Esophagus muscularis mucosa (tissue), 4 donors: Measurements from ENCODE around the gene FZD10. TPM values are rescaled to one million over a fixed set of nuclear protein-coding genes. Genes with fewer than 3 reads are reported as not detected.

Source experiments
- DNase-seq: peaks from one replicate; pipeline ENCODE4 v3.0.0-alpha.2; 2017; ENCODE audit errors: extremely low spot score
- H3K27ac ChIP-seq, 4 donors: fragments of 200-600 bp; sonication (generic); replicated peaks in 1 of 4; 1 replicate in 3 of 4; 2 replicates in 1 of 4; pipeline ENCODE4 v1.5.1; 2016 to 2019; ENCODE audit warnings: mild to moderate bottlenecking in 1 of 4
- H3K27me3 ChIP-seq, 4 donors: fragments of 200-600 bp; sonication (generic); one replicate each; pipeline versions ENCODE4 v1.5.1 to v1.6.0; 2016 to 2019
- H3K36me3 ChIP-seq, 4 donors: fragments of 200-600 bp; sonication (generic); one replicate each; pipeline ENCODE4 v1.5.1; 2016 to 2019
- H3K4me1 ChIP-seq, 4 donors: fragments of 200-600 bp; sonication (generic); one replicate each; pipeline ENCODE4 v1.5.1; 2016 to 2019
- H3K4me3 ChIP-seq, 4 donors: fragments of 200-600 bp; sonication (generic); 1 replicate in 2 of 4; 2 replicates in 2 of 4; pipeline ENCODE4 v1.5.1; 2016 to 2019; ENCODE audit warnings: mild to moderate bottlenecking in 4 of 4, moderate library complexity in 1 of 4
- H3K9me3 ChIP-seq, 4 donors: fragments of 200-600 bp; sonication (generic); 1 replicate in 3 of 4; 2 replicates in 1 of 4; pipeline ENCODE4 v1.5.1; 2016 to 2019
- CTCF ChIP-seq, 3 experiments: fragments of 200-600 bp in 2 of 3; fragments of 450-650 bp in 1 of 3; sonication (generic) in 2 of 3; IDR thresholded peaks; one replicate each; pipeline ENCODE4 v1.5.1; 2017 to 2019; ENCODE audit warnings: antibody characterized with exemption in 3 of 3, mild to moderate bottlenecking in 2 of 3, moderate library complexity in 1 of 3
- EP300 ChIP-seq: sonication (generic); formaldehyde crosslinking; IDR thresholded peaks from one replicate; pipeline ENCODE4 v1.6.1; 2017; ENCODE audit warnings: antibody characterized with exemption
- POLR2A ChIP-seq: fragments of 450-650 bp; IDR thresholded peaks from one replicate; pipeline ENCODE4 v1.6.1; 2017; ENCODE audit warnings: antibody characterized with exemption, moderate library complexity, mild to moderate bottlenecking, low read depth
- POLR2AphosphoS5 ChIP-seq, 2 donors: sonication (generic); formaldehyde crosslinking; IDR thresholded peaks; one replicate each; pipeline ENCODE4 v1.6.1; 2017; ENCODE audit warnings: antibody characterized with exemption in 2 of 2
- WGBS: methylation state at CpG from one replicate; pipeline ENCODE4 v1.1.5; 2018; 5-methylcytosine and 5-hydroxymethylcytosine counted together
- intact Hi-C: fragments of 100-400 bp; cut with DNase I; formaldehyde crosslinking; loops from one replicate; pipeline ENCODE4 v1.15.1; 2023
- total RNA-seq, 4 donors: library from RNA; depleted of rRNA; stranded (reverse); fragments of >200 nt; gene quantifications; one replicate each; pipeline versions ENCODE4 v1.1.0 to v1.2.1, GENCODE V29; 2016

FZD10 gene
- total RNA-seq, 4 donors from 2014 or later: 0.42 to 1.5 (median 1.0) TPM

- Histone ChIP-seq H3K4me3 (no peak overlapping the region), H3K4me1 (no peaks in the 10 kb centered on the region), H3K27me3 (peaks cover 0 to 34% (median 0%) of the 10 kb centered on the region in 4 donors), H3K9me3 (peaks cover 0 to 21% (median 12%) of the 10 kb centered on the region in 4 donors), H3K36me3 (no peaks in the 10 kb centered on the region), H3K27ac (no peak overlapping the region)
- TF ChIP-seq POLR2AphosphoS5 (IDR thresholded peaks at IDR 0.05) (no peak), EP300 (no peak), POLR2A (no peak), CTCF (IDR thresholded peaks at IDR 0.05) (no peak)
- 60% methylated on average over 9 of the region's 11 CpGs for WGBS
- no peak for DNase-seq
- intact Hi-C loops: no loop called here
Observed at GRCh38 chr12:130203151-130203550, 40.9 kb downstream of the FZD10 start.

GRCh38 chr12:130204541-130204953 lies 42.3 kb downstream of the FZD10 start:
- intact Hi-C loops: no loop called here
- no peak for DNase-seq
- Histone ChIP-seq H3K9me3 (peaks cover 0 to 27% (median 16%) of the 10 kb centered on the region in 4 donors), H3K27ac (no peak overlapping the region), H3K36me3 (no peaks in the 10 kb centered on the region), H3K4me1 (no peaks in the 10 kb centered on the region), H3K4me3 (no peak overlapping the region), H3K27me3 (peaks cover 0 to 22% (median 0%) of the 10 kb centered on the region in 4 donors)
- TF ChIP-seq CTCF (IDR thresholded peaks at IDR 0.05) (no peak), POLR2A (no peak), EP300 (no peak), POLR2AphosphoS5 (IDR thresholded peaks at IDR 0.05) (no peak)
- 85% methylated on average over 12 of the region's 12 CpGs for WGBS

DNA sequence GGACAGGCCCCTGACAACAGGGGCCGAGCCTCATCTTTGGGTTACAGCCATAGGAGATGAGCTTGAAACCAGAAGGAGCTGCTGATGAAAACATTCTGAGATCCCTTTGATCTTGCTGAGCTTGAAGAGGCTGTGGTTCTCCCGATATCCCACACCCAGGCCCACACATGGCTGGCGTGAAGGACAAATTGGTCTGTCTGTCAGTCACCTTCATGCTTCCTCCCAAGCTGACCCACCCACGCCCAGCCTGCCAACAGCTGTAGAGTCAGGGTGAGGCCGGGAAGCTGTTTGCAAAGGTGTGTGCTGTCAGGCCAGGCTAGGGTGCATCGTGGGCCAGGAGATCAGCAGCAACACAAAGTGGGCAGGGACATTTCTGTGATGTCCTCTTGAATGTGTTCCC lies 43.2 kb downstream of the FZD10 start:
- H3K36me3 ChIP-seq: no peaks in the 10 kb centered on the region
- TF ChIP-seq POLR2A: no peak
- TF ChIP-seq POLR2AphosphoS5 (IDR thresholded peaks at IDR 0.05): no peak
- TF ChIP-seq CTCF (IDR thresholded peaks at IDR 0.05): no peak
- TF ChIP-seq EP300: no peak
- H3K4me1 ChIP-seq: no peaks in the 10 kb centered on the region
- no peak overlapping the region for H3K4me3 ChIP-seq
- 57% methylated on average over 3 of the region's 6 CpGs for WGBS
- H3K27me3 ChIP-seq: peaks cover 0 to 16% (median 0%) of the 10 kb centered on the region in 4 donors
- no peak for DNase-seq
- intact Hi-C loops: no loop called here
- no peak overlapping the region for H3K27ac ChIP-seq
- peaks cover 0 to 27% (median 16%) of the 10 kb centered on the region in 4 donors for H3K9me3 ChIP-seq

GRCh38 chr12:130212384-130212989 lies 50.2 kb downstream of the FZD10 start:
- Histone ChIP-seq H3K4me3 (no peak overlapping the region), H3K27me3 (peaks cover 0 to 32% (median 0%) of the 10 kb centered on the region in 4 donors), H3K27ac (no peak overlapping the region), H3K9me3 (peaks cover 0 to 14% (median 6%) of the 10 kb centered on the region in 4 donors), H3K4me1 (no peaks in the 10 kb centered on the region), H3K36me3 (no peaks in the 10 kb centered on the region)
- no peak for DNase-seq
- 41% methylated on average over 9 of the region's 9 CpGs for WGBS
- TF ChIP-seq POLR2AphosphoS5 (IDR thresholded peaks at IDR 0.05): no peak
- TF ChIP-seq CTCF (IDR thresholded peaks at IDR 0.05): no peak
- TF ChIP-seq EP300: no peak
- TF ChIP-seq POLR2A: no peak
- intact Hi-C loops: no loop called here

GRCh38 chr12:130213249-130213648 lies 51.0 kb downstream of the FZD10 start:
- peaks cover 0 to 15% (median 6%) of the 10 kb centered on the region in 4 donors for H3K9me3 ChIP-seq
- TF ChIP-seq EP300 (no peak), POLR2AphosphoS5 (IDR thresholded peaks at IDR 0.05) (no peak), CTCF (IDR thresholded peaks at IDR 0.05) (no peak), POLR2A (no peak)
- WGBS: 76% methylated on average over 4 of the region's 4 CpGs

More at GRCh38 chr12:130213249-130213648, 51.0 kb downstream of the FZD10 start:
- Histone ChIP-seq H3K4me1 (no peaks in the 10 kb centered on the region), H3K27ac (no peak overlapping the region), H3K4me3 (no peak overlapping the region), H3K27me3 (peaks cover 0 to 37% (median 0%) of the 10 kb centered on the region in 4 donors), H3K36me3 (no peaks in the 10 kb centered on the region)
- intact Hi-C loops: no loop called here
- DNase-seq: no peak
